IMR-90 (cell line): ENCODE measurements around the gene PPP1R10. TPM values are rescaled to one million over a fixed set of nuclear protein-coding genes. Genes with fewer than 3 reads are reported as not detected.

Experiments
- ATAC-seq: fragments of 200-7000 bp; cut with Tn5 transposase; 2 replicates; pipeline ENCODE4 v1.9.1; 2020; ENCODE audit warnings: low read depth, mild to moderate bottlenecking, moderate library complexity
- BruUV-seq: library from RNA; stranded (reverse); fragments of 400-500 nt; replicated peaks from 2 replicates; lab custom pipeline; 2021; lab: Mats Ljungman, UMichigan
- CTCF ChIA-PET: fragments of 300-600 bp; formaldehyde crosslinking; extraction: SDS; loops from one replicate; lab custom pipeline; 2021; ENCODE audit warnings: antibody characterized with exemption; lab: Yijun Ruan, JAX
- POLR2A ChIA-PET: fragments of 300-600 bp; sonication (Branson Sonifier 250); formaldehyde crosslinking; loops from one replicate; lab custom pipeline; 2022; ENCODE audit warnings: antibody characterized with exemption; ENCODE audit not compliant: unreplicated experiment; lab: Charles Lee
- DNase-seq: peaks from one replicate; pipeline ENCODE4 v3.0.0; 2013
- H2AFZ ChIP-seq: replicated peaks from 2 replicates; pipeline ENCODE3; 2013; ENCODE audit warnings: low read length, mild to moderate bottlenecking; ENCODE audit not compliant: poor library complexity
- H2AK5ac ChIP-seq: 2 replicates; pipeline ENCODE4 v1.6.1; 2013; ENCODE audit warnings: low read depth, low read length, inconsistent platforms
- H2AK9ac ChIP-seq: replicated peaks from 2 replicates; pipeline ENCODE3; 2013; ENCODE audit warnings: mild to moderate bottlenecking, low read depth, low read length, moderate library complexity; ENCODE audit not compliant: poor library complexity
- H2BK120ac ChIP-seq: 2 replicates; pipeline ENCODE4 v1.6.1; 2013; ENCODE audit warnings: low read depth, low read length, inconsistent platforms
- H2BK15ac ChIP-seq: 3 replicates; pipeline ENCODE4 v1.6.1; 2013; ENCODE audit warnings: low read depth, low read length, inconsistent platforms
- H2BK20ac ChIP-seq: 2 replicates; pipeline ENCODE4 v1.6.1; 2013; ENCODE audit warnings: low read depth, mild to moderate bottlenecking, inconsistent platforms, low read length, moderate library complexity
- H2BK5ac ChIP-seq: 2 replicates; pipeline ENCODE4 v1.6.1; 2013; ENCODE audit warnings: mild to moderate bottlenecking, low read depth, low read length, inconsistent platforms; ENCODE audit not compliant: poor library complexity, severe bottlenecking
- H3K14ac ChIP-seq: replicated peaks from 2 replicates; pipeline ENCODE4 v1.6.1; 2013; ENCODE audit warnings: low read depth, low read length, inconsistent platforms
- H3K18ac ChIP-seq: 2 replicates; pipeline ENCODE4 v1.6.1; 2013; ENCODE audit warnings: low read depth, low read length, control low read depth
- H3K23ac ChIP-seq: 2 replicates; pipeline ENCODE4 v1.6.1; 2013; ENCODE audit warnings: low read depth, low read length, inconsistent platforms
- H3K27ac ChIP-seq: 2 replicates; pipeline ENCODE4 v1.5.1; 2013; ENCODE audit warnings: mild to moderate bottlenecking, control low read depth, low read length; ENCODE audit not compliant: insufficient read depth
- H3K27me3 ChIP-seq: 2 replicates; pipeline ENCODE4 v1.6.1; 2013; ENCODE audit warnings: low read length; ENCODE audit not compliant: control insufficient read depth, insufficient read depth
- H3K36me3 ChIP-seq: 2 replicates; pipeline ENCODE4 v1.6.1; 2013; ENCODE audit warnings: low read length, mixed read lengths; ENCODE audit not compliant: control insufficient read depth, insufficient read depth
- H3K4ac ChIP-seq: 2 replicates; pipeline ENCODE4 v1.6.1; 2013; ENCODE audit warnings: low read depth, low read length, inconsistent platforms
- H3K4me1 ChIP-seq: 2 replicates; pipeline ENCODE4 v1.6.1; 2013; ENCODE audit warnings: low read length, mixed read lengths; ENCODE audit not compliant: control insufficient read depth, insufficient read depth
- H3K4me2 ChIP-seq: 2 replicates; pipeline ENCODE4 v1.6.1; 2013; ENCODE audit warnings: low read depth, mild to moderate bottlenecking, control low read depth, low read length, moderate library complexity
- H3K4me3 ChIP-seq: 2 replicates; pipeline ENCODE4 v1.5.1; 2013; ENCODE audit warnings: low read depth, mild to moderate bottlenecking, control low read depth, low read length, moderate library complexity; ENCODE audit not compliant: insufficient read depth
- H3K56ac ChIP-seq: 2 replicates; pipeline ENCODE4 v1.6.1; 2013; ENCODE audit warnings: low read length, inconsistent platforms; ENCODE audit not compliant: insufficient read depth; ENCODE audit errors: extremely low read depth
- H3K79me1 ChIP-seq, 2 experiments: 2 replicates each; pipeline ENCODE4 v1.6.1; 2013; ENCODE audit warnings: low read length in 2 of 2, inconsistent platforms in 1 of 2, low read depth in 1 of 2
- H3K9ac ChIP-seq: 2 replicates; pipeline ENCODE4 v1.6.1; 2013; ENCODE audit warnings: low read depth, low read length, control low read depth
- H3K9me1 ChIP-seq: 2 replicates; pipeline ENCODE4 v1.6.1; 2013; ENCODE audit warnings: low read length, inconsistent platforms; ENCODE audit not compliant: insufficient read depth
- H3K9me3 ChIP-seq: 2 replicates; pipeline ENCODE4 v1.6.1; 2013; ENCODE audit warnings: low read length; ENCODE audit not compliant: control insufficient read depth, insufficient read depth
- H4K20me1 ChIP-seq: 2 replicates; pipeline ENCODE4 v1.6.1; 2013; ENCODE audit warnings: low read length, inconsistent platforms; ENCODE audit not compliant: insufficient read depth
- H4K5ac ChIP-seq: 2 replicates; pipeline ENCODE4 v1.6.1; 2013; ENCODE audit warnings: mild to moderate bottlenecking, low read depth, low read length, control low read depth
- H4K8ac ChIP-seq, 2 experiments: 2 replicates each; pipeline ENCODE4 v1.6.1; 2013; ENCODE audit warnings: low read depth in 2 of 2, low read length in 2 of 2, control low read depth in 1 of 2, inconsistent platforms in 1 of 2
- H4K91ac ChIP-seq: 2 replicates; pipeline ENCODE4 v1.6.1; 2013; ENCODE audit warnings: low read depth, low read length, inconsistent platforms; ENCODE audit not compliant: insufficient read depth
- CTCF ChIP-seq: conservative IDR thresholded peaks from 2 replicates; pipeline ENCODE4 v1.5.1; 2012; ENCODE audit warnings: mild to moderate bottlenecking, low read depth, low read length, improper control_type of control experiment
- RAD21 ChIP-seq: IDR thresholded peaks from 2 replicates; pipeline ENCODE4 v1.6.1; 2012; ENCODE audit warnings: low read length, improper control_type of control experiment
- SMC3 ChIP-seq: fragments of 150-350 bp; IDR thresholded peaks from 2 replicates; pipeline ENCODE4 v1.6.1; 2016; ENCODE audit warnings: low read depth, mild to moderate bottlenecking, antibody characterized with exemption, low read length, moderate library complexity
- WGBS, 2 experiments: methylation state at CpG; one replicate each; pipeline versions ENCODE4 v1.1.5 to v1.1.7; 2013; ENCODE audit warnings: missing lambda C conversion rate in 2 of 2; ENCODE audit not compliant: insufficient read length in 1 of 2; ENCODE audit errors: extremely low coverage in 2 of 2; 5-methylcytosine and 5-hydroxymethylcytosine counted together
- dilution Hi-C: fragments of 300-500 bp; cut with HindIII; formaldehyde crosslinking; loops from one replicate; pipeline ENCODE4 v1.14.3; 2018; ENCODE audit warnings: low sequenced_read_pairs; ENCODE audit not compliant: unreplicated experiment
- in situ Hi-C: fragments of 300-500 bp; cut with MboI; formaldehyde crosslinking; loops from 3 replicates; pipeline ENCODE4 v1.14.3; 2019; ENCODE audit warnings: low sequenced_read_pairs, inconsistent platforms, mixed read lengths
- intact Hi-C: fragments of 100-400 bp; cut with micrococcal nuclease; formaldehyde crosslinking; loops from 2 replicates; pipeline ENCODE4 v1.10.0; 2022
- polyA plus RNA-seq, 3 experiments: library from polyadenylated mRNA; depleted of rRNA; stranded (reverse); fragments of >200 nt; gene quantifications; 2 replicates each; pipeline ENCODE4 v1.2.3, GENCODE V29; 2012; ENCODE audit warnings: low replicate concordance in 1 of 3
- total RNA-seq: library from RNA; depleted of rRNA; stranded (reverse); fragments of >200 nt; gene quantifications from 2 replicates; pipeline ENCODE4 v1.2.3, GENCODE V29; 2012

PPP1R10 gene
- total and polyA plus RNA-seq, 2 of the 4 experiments (the other 2 are of a cell fraction), result 18.8 to 21.2 TPM

GRCh38 chr6:30612213-30612612 lies 4.8 kb downstream of the PPP1R10 start:
- Histone ChIP-seq H2BK15ac (no peak overlapping the region), H3K23ac (no peak overlapping the region), H2BK20ac (no peak overlapping the region), H2AFZ (no peak overlapping the region), H2AK9ac (no peak overlapping the region), H4K5ac (no peak overlapping the region), H3K56ac (no peak overlapping the region), H4K8ac (no peak overlapping the region), H3K14ac (no peak overlapping the region), H3K4me2 (no peak overlapping the region), H3K9me3 (no peaks in the 10 kb centered on the region), H2BK5ac (no peak overlapping the region), H3K79me1 (peaks cover 35 to 59% of the 10 kb centered on the region in 2 experiments), H3K27me3 (no peaks in the 10 kb centered on the region), H3K4me1 (peaks cover 6% of the 10 kb centered on the region), H3K9me1 (peaks cover 10% of the 10 kb centered on the region; the same call in 1 of the 2 replicates), H2BK120ac (no peak overlapping the region), H3K27ac (no peak overlapping the region), H2AK5ac (no peak overlapping the region), H3K4me3 (no peak overlapping the region), H3K36me3 (peaks cover 35% of the 10 kb centered on the region), H4K20me1 (peaks cover 58% of the 10 kb centered on the region), H3K9ac (no peak overlapping the region), H3K4ac (no peak overlapping the region), H3K18ac (no peak overlapping the region), H4K91ac (no peak overlapping the region)
- intact Hi-C loops (no loop called here), in situ Hi-C loops (no loop called here), dilution Hi-C loops (no loop called here)
- ATAC-seq, result 0 out of 2 replicates have a peak, but pooled peaks have one; percentile 1
- TF ChIP-seq RAD21 (no peak), SMC3 (peak; percentile 12; the same call in 1 of the 2 replicates), CTCF (peak; percentile 45)
- no CpG with 5 or more reads among the region's 1 CpG for WGBS, 2 experiments
- peak; percentile 57 for DNase-seq
- CTCF ChIA-PET, result interaction anchor here (0.9 to 1.8 kb wide), 2 partner anchors 12 to 15 kb away, joined by 3 to 6 read pairs; no protein-coding TSS in a partner anchor
- BruUV-seq, result no TSS peak
- POLR2A ChIA-PET, result interaction anchor here (0.9 to 2.2 kb wide), 4 partner anchors 13 to 111 kb away, joined by 3 to 14 read pairs (median 4); no protein-coding TSS in a partner anchor
